ENCODE measurements around the gene SHISA8.
"Not testable (repeated sequence)": the region's sequence is repeated elsewhere in the genome, so short reads cannot be mapped to it uniquely, and the experiment has no call there.

The SHISA8 gene

DNA sequence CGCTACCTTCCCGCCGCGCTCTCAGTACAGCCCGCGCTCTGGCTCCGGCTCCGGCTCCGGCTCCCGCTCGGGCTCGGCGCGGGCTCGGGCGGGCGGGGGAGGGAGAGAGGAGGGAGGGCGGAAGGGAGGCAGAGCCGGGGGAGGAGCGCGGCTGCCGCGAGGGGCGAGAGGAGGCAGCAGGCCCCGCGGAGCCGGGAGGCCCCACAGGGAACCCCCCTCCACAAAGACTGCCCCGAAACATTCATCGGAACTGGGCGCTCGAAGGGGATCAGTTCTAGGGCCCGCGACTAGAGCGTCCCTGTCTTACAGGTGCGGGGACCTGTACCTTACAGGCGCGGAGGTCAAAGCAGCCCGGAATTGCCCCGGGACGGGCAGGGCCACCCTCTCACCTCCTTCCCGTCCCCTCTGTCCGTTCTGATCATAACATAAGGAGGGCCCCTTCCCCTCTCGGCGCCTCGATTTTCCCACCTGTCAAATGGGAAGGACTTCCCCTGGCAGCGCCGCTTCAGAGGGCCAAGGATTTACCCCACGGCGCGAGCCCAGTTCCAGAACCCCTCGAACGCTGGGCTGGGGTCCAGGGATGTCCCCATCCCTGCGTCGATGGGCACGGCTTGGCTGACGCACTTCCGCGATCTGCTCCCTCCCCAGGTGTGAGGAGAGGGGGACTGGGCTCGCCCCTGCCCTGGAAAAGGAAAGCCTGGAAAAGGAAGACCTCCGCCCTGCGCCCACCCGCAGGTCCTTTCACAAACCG lies at the start of gene SHISA8:
TSS of gene SHISA8 (minus strand) at position 40 of the 751 bp plus-strand sequence. CDS start 407 bp downstream, outside the sequence.
- peak; percentile 43 for DNase-seq

- DNase-seq: no peak
Measured at GRCh38 chr22:41964112-41964491, 49.2 kb upstream of the SHISA8 start.

GRCh38 chr22:41963453-41964111 lies 48.7 kb upstream of the SHISA8 start:
- no peak for DNase-seq

DNA sequence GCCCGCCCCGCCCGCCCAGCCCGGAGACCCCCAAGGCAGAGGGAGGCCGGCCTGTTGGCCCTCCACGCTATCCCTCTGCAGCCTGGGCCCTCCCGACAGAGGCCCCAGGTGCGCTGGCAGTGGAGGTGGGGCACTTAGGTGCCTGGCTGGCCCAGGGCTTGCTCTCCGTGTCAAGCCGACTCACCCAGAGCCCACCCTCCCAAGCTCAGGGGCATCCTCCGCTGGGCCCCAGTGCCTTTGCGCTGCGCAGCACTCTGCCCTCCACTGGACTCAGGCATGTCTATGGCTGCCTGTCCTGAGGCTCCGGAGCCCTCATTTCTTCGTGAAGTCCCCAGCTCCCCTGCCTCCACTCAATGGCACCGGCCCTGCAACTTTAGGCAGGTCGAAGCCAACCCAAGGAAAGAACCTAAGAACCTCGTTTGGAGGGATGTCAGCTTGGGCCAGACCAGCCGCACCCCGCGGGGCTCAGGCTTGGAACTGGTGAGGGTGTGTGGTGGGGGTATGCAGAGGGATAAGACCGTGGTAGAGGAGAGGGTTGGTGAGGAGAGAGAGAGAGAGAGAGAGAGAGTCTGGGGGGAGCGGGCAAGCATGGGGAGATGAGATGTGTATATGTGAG lies 43.2 kb upstream of the SHISA8 start:
- DNase-seq: no peak

DNA sequence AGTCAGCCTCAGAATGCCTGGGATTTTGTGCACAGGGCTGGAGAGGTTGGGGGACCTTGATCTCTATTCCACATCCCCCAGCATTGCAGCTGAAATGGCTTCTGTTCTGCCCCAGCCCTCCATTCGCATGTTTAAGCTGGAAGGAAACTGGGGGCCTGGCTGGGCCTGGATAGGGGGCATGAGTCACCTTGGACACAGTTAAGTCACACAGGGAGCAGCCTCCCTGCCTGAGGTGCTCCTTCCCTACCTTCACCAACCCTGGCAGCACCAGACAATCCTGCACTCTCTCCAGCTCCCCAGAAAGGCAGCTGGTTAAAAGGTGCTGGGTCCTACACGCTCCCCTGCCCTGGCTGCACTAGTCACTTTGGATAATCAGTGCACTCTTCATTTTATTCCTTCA lies 37.8 kb upstream of the SHISA8 start:
- DNase-seq: no peak

DNA sequence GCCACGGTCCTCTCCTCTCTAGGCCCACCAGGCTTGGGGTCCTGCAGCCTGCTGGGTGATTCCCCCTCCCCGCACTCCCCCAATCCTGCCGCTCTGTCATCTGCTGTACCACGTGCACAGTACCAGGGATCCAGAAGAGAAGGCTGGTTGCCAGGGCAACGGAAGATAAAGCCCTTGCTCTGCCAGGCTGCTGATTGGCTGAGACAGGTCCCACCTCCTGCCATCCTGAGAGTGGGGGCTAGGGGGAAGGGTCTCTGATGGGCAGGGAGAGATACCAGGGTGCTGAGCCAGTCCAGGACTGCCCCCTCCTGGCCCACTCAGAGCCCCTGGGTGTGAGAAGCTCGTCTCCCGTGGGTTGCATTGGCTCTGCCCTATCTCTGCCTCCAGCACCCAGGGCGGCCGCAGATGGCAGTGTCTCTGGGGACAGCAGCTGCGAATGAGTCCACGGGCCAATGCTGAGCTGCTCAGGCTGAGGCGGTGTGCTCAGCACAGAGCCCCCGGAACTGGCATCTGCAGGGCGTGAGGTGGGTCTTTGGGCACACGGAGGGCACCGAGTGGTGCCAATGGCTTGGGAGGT lies 37.1 kb upstream of the SHISA8 start, which contains the start of gene SMIM45:
TSS of gene SMIM45 (plus strand) at position 253 of the 577 bp plus-strand sequence.
- no peak for DNase-seq

- DNase-seq: no peak
Measured at GRCh38 chr22:41949297-41949965, 34.6 kb upstream of the SHISA8 start.

GRCh38 chr22:41948928-41949296 lies 34.0 kb upstream of the SHISA8 start:
- not testable (repeated sequence) for DNase-seq

DNA sequence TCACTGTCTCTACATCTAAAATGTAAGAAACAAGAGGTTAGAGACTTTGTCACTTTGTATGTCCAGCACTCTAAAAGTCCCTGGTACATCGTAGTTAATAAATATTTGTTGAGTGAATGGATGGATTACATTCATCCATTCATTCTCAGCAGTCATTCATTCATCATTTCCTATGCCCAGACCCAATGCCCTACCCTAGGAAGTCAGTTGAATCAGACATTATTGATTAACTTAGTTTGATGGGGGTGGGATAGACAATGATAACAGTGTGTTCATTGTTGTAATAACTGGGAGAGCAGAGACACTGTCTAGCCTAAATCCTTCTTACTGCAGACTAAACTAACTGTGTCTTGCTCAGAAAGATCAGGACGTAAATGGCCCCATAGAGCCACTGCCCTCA lies 33.3 kb upstream of the SHISA8 start:
- no peak for DNase-seq

DNA sequence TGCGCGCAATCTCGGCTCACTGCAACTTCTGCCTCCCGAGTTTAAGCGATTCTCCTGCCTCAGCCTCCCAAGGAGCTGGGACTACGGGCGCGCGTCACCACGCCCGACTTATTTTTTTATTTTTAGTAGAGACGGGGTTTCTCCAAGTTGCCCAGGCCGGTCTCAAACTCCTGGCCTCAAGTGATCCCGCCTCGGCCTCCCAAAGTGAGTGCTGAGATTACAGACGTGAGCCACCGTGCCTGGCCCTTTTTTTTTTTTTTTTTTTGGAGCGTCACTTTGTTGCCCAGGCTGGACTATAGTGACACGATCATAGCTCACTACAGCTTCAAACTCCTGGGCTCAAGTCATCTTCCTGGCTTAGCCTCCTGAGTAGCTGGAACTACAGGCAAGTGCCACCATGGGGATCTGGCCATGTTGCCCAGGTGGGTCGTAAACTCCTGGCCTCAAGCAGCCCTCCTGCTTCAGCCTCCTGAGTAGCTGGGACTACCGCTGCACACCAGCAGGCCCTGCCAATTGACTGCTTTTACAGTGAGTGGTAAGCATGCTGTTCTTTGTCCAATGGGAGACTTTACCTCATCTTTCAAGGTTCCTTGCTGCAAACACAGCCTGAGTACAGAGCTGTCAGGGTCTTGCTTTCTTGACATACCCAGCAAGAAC lies 32.7 kb upstream of the SHISA8 start:
- DNase-seq: no peak

DNA sequence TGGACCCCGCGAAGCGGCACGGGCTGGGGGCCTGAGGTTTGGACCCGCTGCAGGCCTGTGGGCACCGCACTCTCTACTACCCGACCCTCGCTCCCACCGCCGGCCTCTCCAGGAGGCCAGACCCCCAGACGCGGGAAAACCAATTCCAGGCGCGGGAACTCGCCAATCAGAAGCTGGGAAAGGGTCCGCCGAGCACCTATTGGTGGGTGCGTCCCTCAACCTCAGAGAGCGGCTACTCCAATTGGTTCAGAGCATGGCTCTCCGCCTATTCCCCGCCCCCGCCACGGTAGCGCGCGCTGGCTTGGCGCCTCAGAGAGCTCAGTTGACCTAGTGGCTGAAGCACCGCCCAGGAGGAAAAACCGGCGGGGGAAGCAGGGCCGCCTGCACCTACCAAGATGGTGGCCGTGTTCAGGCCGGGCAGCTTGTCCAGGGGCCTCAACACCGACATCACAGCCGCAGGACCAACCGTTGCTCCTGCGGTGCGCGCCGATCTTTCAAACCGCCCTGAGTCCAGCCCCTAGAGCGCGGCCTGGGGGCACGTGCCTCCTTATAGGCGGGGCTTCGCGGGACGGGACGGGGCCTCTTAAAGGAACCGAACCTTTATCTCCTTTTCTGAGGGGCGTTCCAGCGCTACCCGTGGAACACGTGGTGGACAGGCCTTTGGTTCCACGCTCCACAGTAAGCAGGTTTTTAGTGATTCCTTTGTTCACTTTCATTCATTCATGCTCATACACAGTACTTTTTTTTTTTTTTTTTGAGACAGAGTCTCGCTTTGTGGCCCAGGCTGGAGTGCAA lies 32.0 kb upstream of the SHISA8 start, which contains the start of gene CENPM:
TSS of gene CENPM (minus strand) at position 524 of the 795 bp plus-strand sequence. CDS start at position 448, 76 bp downstream.
- peak; percentile 84 for DNase-seq

DNA sequence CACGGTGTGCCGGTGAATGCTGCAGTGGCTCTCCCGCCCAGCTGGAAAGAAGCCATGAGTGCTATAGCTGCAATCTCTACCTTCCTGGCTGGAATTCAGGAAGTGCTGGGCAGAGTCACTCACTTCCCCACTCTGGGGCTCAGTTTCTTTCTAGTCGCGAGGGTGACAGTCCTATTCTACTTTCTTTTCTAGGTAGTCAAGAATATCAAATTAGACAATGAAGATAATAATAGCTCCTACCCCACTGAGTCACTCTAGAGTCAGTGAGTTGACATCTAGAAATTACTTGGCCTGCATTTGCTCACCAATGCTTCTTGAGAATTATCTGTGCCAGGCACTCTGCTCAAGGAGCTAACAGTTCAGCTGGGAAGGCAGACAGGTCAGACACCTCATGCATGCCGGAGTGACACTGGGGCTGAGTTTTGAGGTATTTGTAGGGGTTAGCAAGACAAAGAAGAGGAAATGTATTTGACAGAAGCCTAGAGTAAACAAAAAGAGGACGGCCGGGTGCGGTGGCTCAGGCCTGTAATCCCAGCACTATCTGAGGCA lies 28.9 kb upstream of the SHISA8 start:
- no peak for DNase-seq

DNA sequence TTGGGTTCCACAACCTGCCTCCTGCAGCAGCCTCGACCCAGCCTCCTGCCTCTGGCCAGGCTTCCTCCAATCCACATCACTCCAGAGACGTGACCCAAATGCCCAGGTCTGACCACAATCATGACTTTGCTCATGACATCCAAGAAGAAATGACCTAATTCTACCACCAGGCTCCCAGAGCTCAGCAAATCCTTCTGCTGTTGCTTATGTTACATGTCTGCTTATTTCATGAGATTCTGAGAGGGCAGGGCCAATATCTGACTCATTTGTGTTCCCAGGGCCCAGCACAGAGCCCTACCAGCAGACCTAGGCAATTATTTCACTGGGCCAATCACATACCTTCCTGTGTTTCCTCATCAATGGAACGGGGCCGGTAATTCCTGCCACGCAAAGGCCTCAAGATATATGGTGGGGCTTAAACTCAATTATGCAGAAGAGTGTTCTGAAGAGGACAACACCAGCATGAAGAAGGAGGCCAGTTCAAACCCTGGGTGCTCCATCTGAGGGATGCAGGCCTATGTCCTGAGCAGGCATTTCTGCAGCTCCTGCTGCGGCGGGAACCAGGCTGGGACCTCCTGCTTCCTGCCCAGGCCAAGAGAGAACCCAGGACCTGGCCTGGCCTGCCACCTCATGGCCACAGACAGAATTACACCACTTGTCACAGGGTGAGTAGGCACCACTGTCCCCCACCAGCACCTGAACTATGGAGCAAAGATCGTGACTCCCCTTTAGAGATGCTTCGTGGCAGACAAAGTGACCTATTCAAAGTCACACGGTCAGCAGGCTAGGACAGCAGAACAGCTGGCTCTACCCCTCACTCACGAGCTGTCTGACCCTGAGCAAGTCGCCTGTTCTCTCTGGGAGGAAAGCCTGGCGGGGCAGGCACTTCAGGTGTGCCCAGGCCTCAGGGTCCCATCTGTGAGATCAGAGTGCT lies 26.2 kb upstream of the SHISA8 start:
- DNase-seq: peak; percentile 81

DNA sequence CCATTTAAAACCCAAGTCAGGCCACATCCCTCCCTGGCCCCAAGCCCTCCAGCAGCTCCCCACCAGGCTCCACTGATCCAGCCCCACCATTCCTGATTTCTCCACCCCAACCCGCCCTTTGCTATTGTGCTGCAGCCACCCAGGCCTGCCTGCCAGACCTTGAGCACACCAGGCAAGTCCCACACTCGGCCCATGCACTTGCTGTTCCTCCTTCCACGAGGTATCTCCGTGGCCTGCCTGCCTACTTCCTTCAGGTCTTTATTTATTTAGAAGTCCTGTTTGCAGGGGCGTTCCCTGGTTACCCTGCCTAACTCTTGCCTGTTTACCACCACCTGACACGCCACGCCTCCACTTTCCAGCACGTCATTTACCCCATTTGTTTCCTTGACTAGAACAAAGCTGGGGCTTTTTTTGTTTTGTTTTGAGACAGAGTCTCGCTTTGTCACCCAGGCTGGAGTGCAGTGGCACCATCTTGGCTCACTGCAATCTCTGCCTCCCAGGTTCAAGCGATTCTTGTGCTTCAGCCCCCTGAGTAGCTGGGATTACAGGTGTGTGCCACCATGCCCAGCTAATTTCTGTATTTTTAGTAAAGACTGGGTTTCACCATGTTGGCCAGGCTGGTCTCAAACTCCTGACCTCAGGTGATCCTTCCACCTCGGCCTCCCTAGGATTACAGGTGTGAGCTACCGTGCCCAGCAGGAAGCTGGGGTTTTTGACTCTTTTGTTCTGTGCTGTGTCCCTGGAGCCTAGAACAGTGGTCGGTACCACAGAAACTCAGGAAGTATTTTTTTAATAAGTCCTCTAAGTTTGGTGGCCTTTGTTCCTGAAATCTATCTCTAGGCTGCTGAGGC lies 25.3 kb upstream of the SHISA8 start:
- DNase-seq: peak; percentile 87

DNA sequence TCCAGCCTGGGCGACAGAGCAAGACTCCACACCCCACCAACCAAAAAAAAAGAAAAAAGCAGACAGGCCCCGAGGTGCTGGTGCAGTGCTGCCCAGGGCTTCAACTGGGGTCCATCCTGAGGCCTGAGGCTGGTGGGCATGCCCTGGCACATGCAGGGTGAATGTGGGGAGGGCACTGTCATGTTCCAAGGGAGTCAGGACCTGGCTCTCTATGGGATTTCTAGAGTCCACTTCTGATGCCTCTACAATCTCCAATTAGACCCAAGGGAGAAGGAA lies 22.0 kb upstream of the SHISA8 start:
- DNase-seq: no peak

DNA sequence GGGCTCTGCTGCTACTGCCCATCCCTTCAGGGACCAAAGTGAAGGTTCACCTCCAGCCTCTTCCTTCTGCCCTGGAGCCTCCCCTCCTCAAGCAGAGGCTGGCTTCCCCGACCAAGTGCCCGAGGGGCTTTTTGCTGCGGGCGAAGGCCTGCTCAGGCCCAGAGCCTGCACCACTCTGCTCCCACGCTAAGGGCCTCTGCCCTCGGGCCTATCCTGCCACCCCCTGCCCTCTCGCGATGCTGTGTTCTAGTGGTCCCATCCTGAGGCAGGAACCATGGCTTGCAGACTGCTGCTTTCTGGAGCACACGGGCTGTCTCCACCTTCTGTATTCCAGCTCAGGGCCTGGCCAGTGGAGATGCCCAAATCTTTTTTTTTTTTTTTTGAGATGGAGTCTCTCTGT lies 20.6 kb upstream of the SHISA8 start:
- DNase-seq: no peak

- no peak for DNase-seq
Measured at GRCh38 chr22:41935015-41935351, 20.1 kb upstream of the SHISA8 start.

- no peak for DNase-seq
Measured at GRCh38 chr22:41934284-41935014, 19.6 kb upstream of the SHISA8 start.

Measured in activated effector memory CD4-positive, alpha-beta T cell treated with Interleukin-2 at 50 U/mL for 16 hours (primary cell).